Measurements from ENCODE around the gene LINGO3.
"Not testable (repeated sequence)": the region's sequence is repeated elsewhere in the genome, so short reads cannot be mapped to it uniquely, and the experiment has no call there.

Gene LINGO3

GRCh38 chr19:2308114-2308556 lies at the start of gene LINGO3:
LINGO3 (minus strand) TSS chr19:2308154; CDS start chr19:2291776, 16,378 bp downstream.
- DNase-seq (ENCODE audit: low spot score): no peak

GRCh38 chr19:2356036-2356646 lies 48.2 kb upstream of the LINGO3 start:
- no peak for DNase-seq (ENCODE audit: low spot score)

DNA sequence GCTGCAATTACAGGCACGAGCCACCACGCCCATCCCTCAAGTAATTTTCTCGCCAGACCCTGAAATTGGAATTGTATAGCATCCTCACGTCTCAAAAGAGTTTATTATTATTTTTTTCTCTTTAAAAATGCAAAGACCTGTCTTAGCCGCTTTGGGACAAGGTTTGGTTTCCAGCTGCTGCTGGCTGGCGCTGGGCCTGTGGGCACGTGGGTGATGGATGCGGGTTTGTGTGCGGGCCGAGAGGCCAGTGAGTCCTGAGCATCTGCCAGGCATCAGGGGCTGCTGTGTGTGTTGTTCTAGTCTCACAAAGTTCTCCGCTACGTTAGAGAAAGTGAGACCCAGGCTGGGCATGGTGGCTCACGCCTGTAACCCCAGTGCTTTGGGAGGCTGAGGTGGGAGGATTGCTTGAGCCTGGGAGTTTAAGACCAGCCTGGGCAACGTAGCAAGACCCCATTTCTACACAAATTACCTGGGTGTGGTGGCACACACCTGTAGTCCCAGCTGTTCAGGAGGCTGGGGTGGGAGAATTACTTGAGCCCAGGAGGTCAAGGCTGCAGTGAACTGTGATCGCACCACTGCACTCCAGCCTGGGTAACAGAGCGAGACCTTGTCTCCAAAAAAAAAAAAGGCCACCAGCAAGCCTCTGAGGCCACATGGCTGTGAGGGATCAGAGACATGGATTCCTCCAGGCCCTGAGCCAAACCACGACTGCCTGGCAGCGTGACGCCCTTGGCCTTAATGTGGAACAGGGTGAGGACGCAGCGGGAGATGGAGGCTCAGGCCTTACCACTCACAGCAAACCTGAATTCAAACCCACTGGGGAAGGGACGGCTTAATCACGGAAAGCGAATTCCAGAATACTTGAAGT lies 47.4 kb upstream of the LINGO3 start:
- no peak for DNase-seq (ENCODE audit: low spot score)

DNA sequence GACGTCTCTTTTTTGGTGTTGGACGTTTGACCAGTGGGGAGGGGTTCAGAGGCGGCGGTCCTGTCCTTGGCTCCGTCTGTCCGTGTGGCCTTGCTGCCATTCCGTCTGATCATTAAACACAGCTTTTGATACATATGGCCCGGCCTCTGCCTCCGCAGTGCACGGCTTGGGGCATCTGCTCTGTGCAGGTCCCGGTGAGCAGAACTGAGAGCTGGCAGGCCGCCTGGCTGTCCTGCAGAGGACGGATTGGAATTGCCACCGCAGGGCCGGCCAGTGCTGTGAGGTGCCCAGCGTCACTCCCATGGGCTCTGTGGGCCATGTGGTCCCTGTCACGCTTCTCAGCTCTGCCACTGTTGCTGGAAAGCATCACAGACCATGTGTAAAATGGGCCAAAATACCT lies 46.7 kb upstream of the LINGO3 start:
- DNase-seq (ENCODE audit: low spot score): no peak

- no peak for DNase-seq (ENCODE audit: low spot score)
Observed at GRCh38 chr19:2353887-2354592, 46.1 kb upstream of the LINGO3 start.

DNA sequence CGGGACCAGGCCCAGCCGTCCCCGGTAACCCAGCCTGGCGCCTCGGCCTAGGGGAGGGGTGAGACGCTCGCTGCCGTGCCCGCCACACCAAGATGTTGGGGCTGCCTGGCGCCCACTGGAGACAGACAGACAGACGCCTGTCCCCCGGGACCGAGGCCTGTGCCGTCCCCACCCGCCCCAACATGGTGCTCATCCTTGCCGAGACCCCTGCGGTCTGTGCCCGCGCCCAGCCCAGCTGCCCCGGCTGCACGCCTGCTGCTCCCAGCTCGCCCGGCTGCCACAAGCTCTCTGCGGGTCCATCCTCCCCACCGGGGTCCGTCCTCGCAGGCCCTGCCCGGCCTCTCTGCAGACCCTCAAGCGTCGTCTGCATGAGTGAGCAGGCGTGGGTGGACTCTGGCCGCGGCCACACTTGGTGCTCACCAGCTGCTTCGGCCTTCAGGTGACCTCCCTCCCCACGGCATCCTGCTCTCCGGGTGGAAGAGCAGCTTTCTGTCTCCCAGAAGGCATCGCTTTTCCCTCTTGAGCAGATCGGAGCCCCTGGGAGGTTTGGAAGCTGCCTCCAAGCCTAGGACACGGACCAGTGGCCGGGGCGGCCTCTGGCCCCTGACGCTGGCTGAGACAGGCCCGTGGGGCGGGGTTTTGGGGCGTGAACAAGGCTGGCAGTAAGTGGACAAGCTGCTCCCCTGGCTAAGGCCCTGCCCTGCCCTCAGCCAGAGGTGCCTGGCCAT lies 45.4 kb upstream of the LINGO3 start:
- no peak for DNase-seq (ENCODE audit: low spot score)

DNA sequence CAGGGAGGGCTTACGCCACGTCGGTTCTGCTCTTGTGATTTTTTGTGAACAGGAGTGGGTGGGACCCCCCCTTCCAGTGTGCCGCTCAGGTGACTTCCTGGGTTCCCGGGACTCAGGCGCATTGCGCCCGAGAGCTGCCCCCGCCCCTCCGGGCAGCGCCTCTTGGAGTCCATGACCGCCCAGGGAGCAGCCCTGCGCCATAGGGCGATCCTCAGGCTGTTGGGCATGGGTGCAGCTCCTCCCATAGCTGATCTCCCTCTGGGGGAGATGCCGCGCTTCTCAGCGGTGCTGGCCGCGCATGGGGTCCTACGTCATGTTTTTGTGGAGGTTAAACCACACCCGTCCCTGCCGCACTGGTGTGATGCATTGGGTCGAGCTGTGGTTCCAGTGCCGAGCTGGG lies 44.2 kb upstream of the LINGO3 start:
- no peak for DNase-seq (ENCODE audit: low spot score)

GRCh38 chr19:2351591-2351990 lies 43.6 kb upstream of the LINGO3 start:
- no peak for DNase-seq (ENCODE audit: low spot score)

DNA sequence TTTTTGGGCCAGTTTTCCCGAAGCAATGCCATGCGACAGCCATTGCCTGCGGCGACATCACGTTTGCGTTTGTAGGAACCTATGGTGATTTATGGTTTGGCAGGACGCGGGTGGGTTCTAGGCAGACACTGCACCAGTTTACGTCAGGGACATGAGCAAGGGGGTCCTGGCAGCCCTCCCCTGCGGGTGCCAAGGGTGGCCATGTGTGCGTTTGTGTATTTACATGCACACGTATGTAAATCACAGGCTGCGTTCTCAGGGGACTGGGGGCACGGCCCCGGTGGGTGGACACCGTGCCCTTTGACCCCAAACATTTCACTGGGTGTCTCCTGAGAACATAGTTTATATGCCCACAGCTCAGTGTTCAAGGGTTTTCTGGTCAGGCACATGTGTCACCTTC lies 42.7 kb upstream of the LINGO3 start:
- DNase-seq (ENCODE audit: low spot score): no peak

DNA sequence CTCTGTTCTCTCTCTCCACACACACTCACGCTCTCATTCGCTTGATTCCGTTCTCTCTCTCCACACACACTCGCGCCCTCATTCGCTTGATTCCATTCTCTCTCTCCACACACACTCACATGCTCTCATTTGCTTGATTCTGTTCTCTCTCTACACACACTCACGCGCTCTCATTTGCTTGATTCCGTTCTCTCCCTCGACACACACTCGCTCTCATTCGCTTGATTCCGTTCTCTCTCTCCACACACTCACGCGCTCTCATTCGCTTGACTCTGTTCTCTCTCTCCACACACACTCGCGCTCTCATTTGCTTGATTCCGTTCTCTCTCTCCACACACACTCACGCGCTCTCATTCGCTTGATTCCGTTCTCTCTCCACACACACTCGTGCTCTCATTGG lies 41.9 kb upstream of the LINGO3 start:
- not testable (repeated sequence) for DNase-seq (ENCODE audit: low spot score)

- DNase-seq (ENCODE audit: low spot score): peak; percentile 82
Observed at GRCh38 chr19:2345794-2346663, 38.1 kb upstream of the LINGO3 start.

- DNase-seq (ENCODE audit: low spot score): no peak
Observed at GRCh38 chr19:2345076-2345475, 37.1 kb upstream of the LINGO3 start.

DNA sequence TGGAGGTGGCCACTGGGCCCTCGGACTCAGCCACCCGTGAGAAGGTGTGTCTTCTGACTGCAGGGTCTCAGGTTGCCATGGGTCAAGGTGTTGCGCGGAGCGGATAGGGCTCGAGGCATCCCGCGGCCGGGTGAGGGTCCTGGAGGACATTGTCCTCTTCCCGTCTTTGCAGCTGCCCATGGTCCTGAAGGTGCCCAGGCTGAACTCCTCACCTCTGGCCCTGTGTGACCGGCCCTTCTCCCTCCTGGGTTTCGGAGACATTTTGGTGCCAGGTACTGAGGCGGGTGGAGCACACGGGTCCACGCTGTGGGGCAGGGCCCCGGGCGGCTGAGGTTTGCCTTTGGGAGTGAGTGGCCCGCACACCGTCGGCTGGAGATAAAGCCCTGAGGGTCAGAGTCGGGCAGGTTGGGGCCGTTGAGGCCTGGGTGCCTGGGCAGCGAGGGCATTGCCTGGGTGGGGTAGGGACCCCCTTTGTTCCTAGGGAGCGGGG lies 36.5 kb upstream of the LINGO3 start:
- no peak for DNase-seq (ENCODE audit: low spot score)

- DNase-seq (ENCODE audit: low spot score): no peak
Observed at GRCh38 chr19:2343289-2343982, 35.5 kb upstream of the LINGO3 start.

GRCh38 chr19:2342656-2343288 lies 34.8 kb upstream of the LINGO3 start:
- no peak for DNase-seq (ENCODE audit: low spot score)

GRCh38 chr19:2341982-2342381 lies 34.0 kb upstream of the LINGO3 start:
- DNase-seq (ENCODE audit: low spot score): no peak

DNA sequence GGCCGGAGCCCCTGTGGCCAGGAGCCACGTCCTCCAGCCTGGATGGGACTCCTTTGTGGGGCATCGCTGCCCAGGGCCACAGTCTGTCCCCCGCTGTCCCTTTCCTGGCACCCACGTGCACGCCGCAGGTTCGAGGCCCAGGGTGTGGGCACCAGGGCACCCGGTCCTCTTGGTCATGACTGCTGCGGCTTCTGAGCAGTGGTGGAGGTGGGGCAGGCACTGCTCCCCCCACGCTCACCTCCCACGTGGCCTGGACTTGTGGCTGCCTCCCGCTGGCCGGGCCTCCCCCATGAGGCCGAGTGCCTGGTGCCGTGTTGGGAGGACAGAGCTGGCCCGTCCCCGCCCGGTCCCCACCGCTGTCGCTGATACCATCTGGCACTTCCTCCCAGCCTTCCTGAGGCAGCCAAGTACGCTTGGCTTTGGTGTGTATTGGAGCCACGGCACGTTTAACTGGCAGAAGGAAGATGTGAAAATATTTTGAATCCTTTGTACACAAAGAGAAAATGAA lies 33.3 kb upstream of the LINGO3 start:
- DNase-seq (ENCODE audit: low spot score): no peak

GRCh38 chr19:2340496-2341243 lies 32.7 kb upstream of the LINGO3 start:
- no peak for DNase-seq (ENCODE audit: low spot score)

All from hematopoietic multipotent progenitor cell treated with erythropoietin and hydrocortisone succinate and interleukin-3 and kit ligand, for 15 days (in vitro differentiated cells).